ENCODE results near the gene ZDHHC11B.
"Not testable (repeated sequence)": the region's sequence is repeated elsewhere in the genome, so short reads cannot be mapped to it uniquely, and the experiment has no call there.

Gene ZDHHC11B

GRCh38 chr5:771841-772546 lies 12.5 kb downstream of the ZDHHC11B start:
- in situ Hi-C loops (cut with MboI; ENCODE audit: low pct_unique_long_range_greater_than_20kb, low sequenced_read_pairs, unreplicated experiment): loop anchor here (10.0 kb wide), 1 partner anchor 87 kb away; no protein-coding TSS in a partner anchor

GRCh38 chr5:771087-771781 lies 13.3 kb downstream of the ZDHHC11B start:
- peak; percentile 17 for DNase-seq (ENCODE audit: low spot score)
- in situ Hi-C loops (cut with MboI; ENCODE audit: low pct_unique_long_range_greater_than_20kb, low sequenced_read_pairs, unreplicated experiment): loop anchor here (10.0 kb wide), 1 partner anchor 86 kb away; no protein-coding TSS in a partner anchor

More at GRCh38 chr5:771841-772546, 12.5 kb downstream of the ZDHHC11B start:
- not testable (repeated sequence) for DNase-seq (ENCODE audit: low spot score)

- peak; percentile 13 for DNase-seq (ENCODE audit: low spot score)
- in situ Hi-C loops (cut with MboI; ENCODE audit: low pct_unique_long_range_greater_than_20kb, low sequenced_read_pairs, unreplicated experiment): loop anchor here (10.0 kb wide), 1 partner anchor 86 kb away; no protein-coding TSS in a partner anchor
Measured at GRCh38 chr5:770585-770984, 13.9 kb downstream of the ZDHHC11B start.

GRCh38 chr5:769485-770145 lies 14.9 kb downstream of the ZDHHC11B start:
- DNase-seq (ENCODE audit: low spot score): peak; percentile 4
- in situ Hi-C loops (cut with MboI; ENCODE audit: low pct_unique_long_range_greater_than_20kb, low sequenced_read_pairs, unreplicated experiment): loop anchor here (10.0 kb wide), 1 partner anchor 85 kb away; no protein-coding TSS in a partner anchor

- in situ Hi-C loops (cut with MboI; ENCODE audit: low pct_unique_long_range_greater_than_20kb, low sequenced_read_pairs, unreplicated experiment): no loop called here
- TF ChIP-seq CTCF (IDR thresholded peaks at IDR 0.05; ENCODE audit: extremely low read depth, insufficient read depth, missing control alignments): no peak
- DNase-seq (ENCODE audit: low spot score): no peak
Measured at GRCh38 chr5:766666-767431, 17.7 kb downstream of the ZDHHC11B start.

- no peak for TF ChIP-seq CTCF (IDR thresholded peaks at IDR 0.05; ENCODE audit: extremely low read depth, insufficient read depth, missing control alignments)
- DNase-seq (ENCODE audit: low spot score): no peak
- in situ Hi-C loops (cut with MboI; ENCODE audit: low pct_unique_long_range_greater_than_20kb, low sequenced_read_pairs, unreplicated experiment): no loop called here
Measured at GRCh38 chr5:765948-766631, 18.4 kb downstream of the ZDHHC11B start.

- no peak for DNase-seq (ENCODE audit: low spot score)
- TF ChIP-seq CTCF (IDR thresholded peaks at IDR 0.05; ENCODE audit: extremely low read depth, insufficient read depth, missing control alignments): no peak
- in situ Hi-C loops (cut with MboI; ENCODE audit: low pct_unique_long_range_greater_than_20kb, low sequenced_read_pairs, unreplicated experiment): no loop called here
Measured at GRCh38 chr5:763998-764781, 20.3 kb downstream of the ZDHHC11B start.
